Mesenchymal stem cell (in vitro differentiated cells and primary cell): Measurements from ENCODE around the gene MSMP.

Experiments
- DNase-seq: peaks from one replicate; pipeline ENCODE4 v3.0.0-alpha.2; 2013
- H2AFZ ChIP-seq: one replicate; pipeline ENCODE4 v1.6.1; 2013; ENCODE audit warnings: low read depth, mild to moderate bottlenecking, control low read depth, inconsistent platforms, low read length, moderate library complexity
- H2AK5ac ChIP-seq: 2 replicates; pipeline ENCODE4 v1.6.1; 2013; ENCODE audit warnings: low read length, moderate library complexity, mild to moderate bottlenecking, inconsistent platforms; ENCODE audit not compliant: severe bottlenecking
- H2BK120ac ChIP-seq: one replicate; pipeline ENCODE4 v1.6.1; 2013; ENCODE audit warnings: low read depth, mild to moderate bottlenecking, inconsistent platforms, low read length, moderate library complexity
- H2BK12ac ChIP-seq, 2 experiments: one replicate each; pipeline ENCODE4 v1.6.1; 2013; ENCODE audit warnings: inconsistent platforms in 2 of 2, low read length in 2 of 2, mild to moderate bottlenecking in 2 of 2, moderate library complexity in 2 of 2, control low read depth in 1 of 2
- H2BK15ac ChIP-seq: one replicate; pipeline ENCODE4 v1.6.1; 2013; ENCODE audit warnings: mild to moderate bottlenecking, low read depth, inconsistent platforms; ENCODE audit not compliant: poor library complexity, severe bottlenecking
- H2BK5ac ChIP-seq: 2 replicates; pipeline ENCODE4 v1.6.1; 2013; ENCODE audit warnings: low read depth, mild to moderate bottlenecking, low read length, control low read depth, inconsistent platforms; ENCODE audit not compliant: poor library complexity, severe bottlenecking
- H3K14ac ChIP-seq, 2 experiments: one replicate each; pipeline ENCODE4 v1.6.1; 2013; ENCODE audit warnings: inconsistent platforms in 2 of 2, low read length in 2 of 2, control low read depth in 1 of 2, mild to moderate bottlenecking in 1 of 2, moderate library complexity in 1 of 2
- H3K18ac ChIP-seq, 2 experiments: one replicate each; pipeline ENCODE4 v1.6.1; 2013; ENCODE audit warnings: inconsistent platforms in 2 of 2, low read length in 2 of 2, control low read depth in 1 of 2, low read depth in 1 of 2, mild to moderate bottlenecking in 1 of 2
- H3K23ac ChIP-seq, 2 experiments: one replicate each; pipeline ENCODE4 v1.6.1; 2013; ENCODE audit warnings: inconsistent platforms in 2 of 2, low read length in 2 of 2, mild to moderate bottlenecking in 2 of 2, moderate library complexity in 2 of 2, control low read depth in 1 of 2
- H3K27ac ChIP-seq: 2 replicates; pipeline ENCODE4 v1.5.1; 2013; ENCODE audit warnings: mild to moderate bottlenecking, moderate library complexity, low read length, control low read depth, inconsistent platforms; ENCODE audit not compliant: poor library complexity, severe bottlenecking
- H3K27me3 ChIP-seq, 2 experiments: 2 replicates each; pipeline versions ENCODE4 v1.6.1 to v1.7.0; 2013; ENCODE audit warnings: low read length in 2 of 2, mild to moderate bottlenecking in 2 of 2, moderate library complexity in 2 of 2, control low read depth in 1 of 2, inconsistent platforms in 1 of 2; ENCODE audit not compliant: control insufficient read depth in 1 of 2, insufficient read depth in 1 of 2
- H3K36me3 ChIP-seq, 2 experiments: 2 replicates each; pipeline versions ENCODE4 v1.6.1 to v1.7.0; 2013; ENCODE audit warnings: low read length in 2 of 2, control low read depth in 1 of 2, inconsistent platforms in 1 of 2, low read depth in 1 of 2, mild to moderate bottlenecking in 1 of 2; ENCODE audit not compliant: insufficient read depth in 2 of 2, control insufficient read depth in 1 of 2
- H3K4ac ChIP-seq, 2 experiments: one replicate each; pipeline ENCODE4 v1.6.1; 2013; ENCODE audit warnings: inconsistent platforms in 2 of 2, low read length in 2 of 2, mild to moderate bottlenecking in 2 of 2, moderate library complexity in 2 of 2, control low read depth in 1 of 2, low read depth in 1 of 2
- H3K4me1 ChIP-seq: 2 replicates; pipeline ENCODE4 v1.6.1; 2013; ENCODE audit warnings: low read depth, low read length, control low read depth; ENCODE audit not compliant: control insufficient read depth, insufficient read depth
- H3K4me2 ChIP-seq: 2 replicates; pipeline ENCODE4 v1.6.1; 2013; ENCODE audit warnings: low read length, mild to moderate bottlenecking, inconsistent platforms; ENCODE audit not compliant: poor library complexity, severe bottlenecking
- H3K4me3 ChIP-seq, 2 experiments: 2 replicates each; pipeline versions ENCODE4 v1.5.1 to v1.7.0; 2013; ENCODE audit warnings: low read length in 2 of 2, mild to moderate bottlenecking in 2 of 2, control low read depth in 1 of 2, low read depth in 1 of 2; ENCODE audit not compliant: insufficient read depth in 1 of 2
- H3K79me1 ChIP-seq: replicated peaks from 2 replicates; pipeline ENCODE4 v1.6.1; 2013; ENCODE audit warnings: mild to moderate bottlenecking, control low read depth, low read length, inconsistent platforms; ENCODE audit not compliant: poor library complexity, severe bottlenecking
- H3K9ac ChIP-seq: 2 replicates; pipeline ENCODE4 v1.7.0; 2013; ENCODE audit warnings: mild to moderate bottlenecking, low read length, moderate library complexity
- H3K9me3 ChIP-seq: 2 replicates; pipeline ENCODE4 v1.7.0; 2013; ENCODE audit warnings: mild to moderate bottlenecking, low read length; ENCODE audit not compliant: control insufficient read depth
- H4K8ac ChIP-seq: one replicate; pipeline ENCODE4 v1.6.1; 2013; ENCODE audit warnings: inconsistent platforms, mild to moderate bottlenecking, low read length, moderate library complexity
- H4K91ac ChIP-seq: one replicate; pipeline ENCODE4 v1.6.1; 2013; ENCODE audit warnings: mild to moderate bottlenecking, low read length, inconsistent platforms
- WGBS: methylation state at CpG from one replicate; pipeline ENCODE4 v1.1.7; 2013; ENCODE audit warnings: mixed read lengths; 5-methylcytosine and 5-hydroxymethylcytosine counted together

The MSMP gene

GRCh38 chr9:35737143-35737542 lies 16.9 kb downstream of the MSMP start:
- no peak overlapping the region for H3K4me3 ChIP-seq
- H3K4me2 ChIP-seq, result no peak overlapping the region
- H3K9me3 ChIP-seq, result no peaks in the 10 kb centered on the region
- H3K9ac ChIP-seq, result no peak overlapping the region
- H3K14ac ChIP-seq, result no peak overlapping the region
- no peaks in the 10 kb centered on the region for H3K27me3 ChIP-seq
- H3K4ac ChIP-seq, result no peak overlapping the region
- H3K23ac ChIP-seq, result no peak overlapping the region
- no peak overlapping the region for H2AFZ ChIP-seq
- no peak for DNase-seq
- H3K79me1 ChIP-seq, result peaks cover 31% of the 10 kb centered on the region
- H2BK12ac ChIP-seq, result peak overlapping the region in 1 of 2 experiments; percentile 30
- no peak overlapping the region for H2BK120ac ChIP-seq
- H2AK5ac ChIP-seq, result no peak overlapping the region
- H3K27ac ChIP-seq, result peak overlapping the region; percentile 8
- H3K4me1 ChIP-seq, result peaks cover 5% of the 10 kb centered on the region
- H4K91ac ChIP-seq, result no peak overlapping the region
- H3K18ac ChIP-seq, result no peak overlapping the region
- no peak overlapping the region for H2BK5ac ChIP-seq
- H3K36me3 ChIP-seq, result peaks cover 66 to 76% of the 10 kb centered on the region in 2 experiments
- no peak overlapping the region for H4K8ac ChIP-seq
- 93% methylated on average over 7 of the region's 7 CpGs for WGBS
- no peak overlapping the region for H2BK15ac ChIP-seq

DNA sequence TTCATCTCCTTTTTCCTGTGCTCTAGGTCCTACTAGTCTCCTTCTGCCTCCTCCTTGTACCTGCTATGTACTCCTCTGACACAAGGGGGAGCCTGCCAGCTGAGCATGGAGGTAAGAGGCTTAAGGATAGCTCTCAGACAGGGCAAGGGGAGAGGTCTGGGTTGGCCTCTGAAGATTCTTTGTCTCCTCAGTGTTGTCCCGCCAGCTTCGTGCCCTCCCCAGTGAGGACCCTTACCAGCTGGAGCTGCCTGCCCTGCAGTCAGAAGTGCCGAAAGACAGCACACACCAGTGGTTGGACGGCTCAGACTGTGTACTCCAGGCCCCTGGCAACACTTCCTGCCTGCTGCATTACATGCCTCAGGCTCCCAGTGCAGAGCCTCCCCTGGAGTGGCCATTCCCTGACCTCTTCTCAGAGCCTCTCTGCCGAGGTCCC lies 17.9 kb downstream of the MSMP start:
- peaks cover 25% of the 10 kb centered on the region for H3K79me1 ChIP-seq

DNA sequence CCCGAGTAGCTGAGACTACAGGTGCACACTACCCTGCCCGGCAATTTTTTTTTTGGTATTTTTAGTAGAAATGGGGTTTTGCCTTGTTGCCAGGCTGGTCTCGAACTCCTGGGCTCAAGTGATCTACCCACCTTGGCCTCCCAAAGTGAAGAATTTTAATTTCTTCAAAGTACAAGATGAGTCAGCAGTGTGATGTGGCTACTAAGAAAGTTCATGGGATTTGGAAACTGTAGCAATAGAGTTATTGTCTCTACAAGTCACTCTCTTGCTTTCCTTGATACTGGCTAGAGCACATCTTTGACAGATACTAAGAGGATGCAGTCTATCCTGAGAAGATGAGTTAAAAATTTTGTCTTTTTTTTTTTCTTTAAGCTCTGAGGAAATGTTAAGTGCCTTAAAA lies 20.0 kb downstream of the MSMP start:
- Histone ChIP-seq H2AK5ac (no peak overlapping the region), H3K23ac (no peak overlapping the region), H3K27me3 (no peaks in the 10 kb centered on the region), H3K18ac (no peak overlapping the region), H3K4me1 (peaks cover 10% of the 10 kb centered on the region), H3K14ac (no peak overlapping the region), H3K9me3 (no peaks in the 10 kb centered on the region), H3K4me2 (no peak overlapping the region), H3K9ac (peak overlapping the region; percentile 97), H2BK5ac (no peak overlapping the region), H2BK12ac (no peak overlapping the region), H3K4ac (no peak overlapping the region), H3K4me3 (peak overlapping the region in 1 of 2 experiments; percentile 91), H3K27ac (peak overlapping the region; percentile 86), H4K8ac (no peak overlapping the region), H3K36me3 (peaks cover 36 to 56% of the 10 kb centered on the region in 2 experiments), H3K79me1 (peaks cover 8% of the 10 kb centered on the region), H2AFZ (no peak overlapping the region), H2BK120ac (no peak overlapping the region), H4K91ac (no peak overlapping the region), H2BK15ac (no peak overlapping the region)
- DNase-seq, result peak; percentile 28
- WGBS, result 94% methylated on average over 3 of the region's 3 CpGs

More for the DNA sequence above, 17.9 kb downstream of the MSMP start:
- Histone ChIP-seq H3K23ac (no peak overlapping the region), H4K8ac (peak overlapping the region; percentile 39), H3K9me3 (no peaks in the 10 kb centered on the region), H4K91ac (peak overlapping the region; percentile 21), H3K4me3 (no peak overlapping the region), H3K27me3 (no peaks in the 10 kb centered on the region), H3K4me2 (no peak overlapping the region), H3K18ac (no peak overlapping the region), H2BK120ac (no peak overlapping the region), H2AFZ (no peak overlapping the region), H3K14ac (no peak overlapping the region), H3K4ac (no peak overlapping the region), H3K27ac (peak overlapping the region; percentile 38), H2BK12ac (no peak overlapping the region), H2BK5ac (no peak overlapping the region), H3K4me1 (peaks cover 5% of the 10 kb centered on the region), H2BK15ac (no peak overlapping the region), H3K9ac (peak overlapping the region; percentile 21), H2AK5ac (no peak overlapping the region), H3K36me3 (peaks cover 57 to 69% of the 10 kb centered on the region in 2 experiments)
- 35% methylated on average over 5 of the region's 5 CpGs for WGBS
- DNase-seq, result peak; percentile 90

DNA sequence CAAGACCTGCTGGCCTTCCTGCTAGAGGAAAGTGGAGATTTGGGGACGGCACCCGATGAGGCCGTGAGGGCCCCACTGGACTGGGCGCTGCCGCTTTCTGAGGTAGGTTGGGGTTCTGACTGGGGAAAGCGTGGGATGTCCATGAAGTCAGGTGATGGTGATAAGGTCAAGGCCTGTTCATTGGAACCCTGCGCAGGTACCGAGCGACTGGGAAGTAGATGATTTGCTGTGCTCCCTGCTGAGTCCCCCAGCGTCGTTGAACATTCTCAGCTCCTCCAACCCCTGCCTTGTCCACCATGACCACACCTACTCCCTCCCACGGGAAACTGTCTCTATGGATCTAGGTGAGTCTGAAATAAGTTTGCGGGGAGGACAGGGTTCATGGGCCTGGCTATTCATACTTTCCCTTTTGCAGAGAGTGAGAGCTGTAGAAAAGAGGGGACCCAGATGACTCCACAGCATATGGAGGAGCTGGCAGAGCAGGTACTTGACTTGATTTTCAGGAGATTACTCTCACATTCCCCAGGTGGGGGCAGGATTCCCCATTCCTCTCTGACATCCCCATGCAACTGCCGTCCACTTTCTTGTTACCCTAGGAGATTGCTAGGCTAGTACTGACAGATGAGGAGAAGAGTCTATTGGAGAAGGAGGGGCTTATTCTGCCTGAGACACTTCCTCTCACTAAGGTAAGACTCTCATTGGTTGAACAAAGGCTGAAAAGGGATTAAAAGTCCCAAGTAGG lies 21.1 kb downstream of the MSMP start:
- H2AFZ ChIP-seq, result peak overlapping the region; percentile 43
- H3K27me3 ChIP-seq, result no peaks in the 10 kb centered on the region
- peak overlapping the region; percentile 97 for H3K9ac ChIP-seq
- peaks cover 5% of the 10 kb centered on the region for H3K79me1 ChIP-seq
- H3K4me3 ChIP-seq, result peak overlapping the region; percentile 78 to 91
- peak overlapping the region in 1 of 2 experiments; percentile 45 for H3K14ac ChIP-seq
- no peak overlapping the region for H2BK15ac ChIP-seq
- H3K4me1 ChIP-seq, result peaks cover 13% of the 10 kb centered on the region
- DNase-seq, result peak; percentile 80
- peak overlapping the region in 1 of 2 experiments; percentile 75 for H3K4ac ChIP-seq
- peak overlapping the region; percentile 86 for H3K27ac ChIP-seq
- H3K23ac ChIP-seq, result peak overlapping the region in 1 of 2 experiments; percentile 46
- H4K91ac ChIP-seq, result peak overlapping the region; percentile 37
- H2BK120ac ChIP-seq, result no peak overlapping the region
- peak overlapping the region; percentile 55 for H2AK5ac ChIP-seq
- no peak overlapping the region for H4K8ac ChIP-seq
- WGBS, result 2% methylated on average over 9 of the region's 14 CpGs
- H3K36me3 ChIP-seq, result peaks cover 25 to 48% of the 10 kb centered on the region in 2 experiments
- H3K4me2 ChIP-seq, result peak overlapping the region; percentile 77
- H3K9me3 ChIP-seq, result no peaks in the 10 kb centered on the region
- H2BK12ac ChIP-seq, result peak overlapping the region in 1 of 2 experiments; percentile 73
- H2BK5ac ChIP-seq, result no peak overlapping the region
- peak overlapping the region; percentile 38 to 67 for H3K18ac ChIP-seq
